Measurements from ENCODE around the gene CCDC73. TPM values are rescaled to one million over a fixed set of nuclear protein-coding genes. Genes with fewer than 3 reads are reported as not detected.

Gene CCDC73
- total and polyA plus RNA-seq, 2 of the 4 experiments (the other 2 are of a cell fraction) = not detected

DNA sequence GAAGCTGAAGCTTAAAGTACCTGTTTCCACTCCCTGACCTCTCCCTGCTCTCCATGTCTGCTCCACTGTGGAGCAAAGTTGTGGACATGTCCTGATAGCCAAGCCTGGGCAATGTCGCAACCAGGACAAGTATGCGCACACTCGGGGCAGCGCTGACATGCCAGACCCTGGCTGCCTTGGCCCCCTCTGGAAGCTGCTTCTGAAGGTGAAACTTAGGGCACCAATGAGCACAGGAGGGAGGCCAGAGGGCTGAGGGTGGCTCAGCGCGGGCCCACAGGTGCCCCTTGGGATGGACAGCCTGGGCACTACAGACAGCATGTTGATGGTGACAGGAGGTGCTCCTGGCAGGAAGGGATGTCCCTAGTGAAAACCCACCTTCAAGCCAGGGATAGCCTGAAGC is 90.2 kb downstream of the CCDC73 start:
- no peak overlapping the region for H3K9ac ChIP-seq (ENCODE audit: low read depth, low read length)
- no peak overlapping the region for H2AFZ ChIP-seq (replicated peaks; ENCODE audit: low read length, poor library complexity)
- TF ChIP-seq MAFK (IDR thresholded peaks at IDR 0.05; ENCODE audit: low read depth, low read length) = no peak
- no peak for TF ChIP-seq RFX5 (IDR thresholded peaks at IDR 0.05; ENCODE audit: low read depth, low read length)
- no peak for TF ChIP-seq MAZ (IDR thresholded peaks at IDR 0.05; ENCODE audit: borderline replicate concordance, low read depth, low read length)
- no peak for TF ChIP-seq NFE2L2 (IDR thresholded peaks at IDR 0.05; ENCODE audit: low read depth, low read length)
- TF ChIP-seq, protein P1, sequence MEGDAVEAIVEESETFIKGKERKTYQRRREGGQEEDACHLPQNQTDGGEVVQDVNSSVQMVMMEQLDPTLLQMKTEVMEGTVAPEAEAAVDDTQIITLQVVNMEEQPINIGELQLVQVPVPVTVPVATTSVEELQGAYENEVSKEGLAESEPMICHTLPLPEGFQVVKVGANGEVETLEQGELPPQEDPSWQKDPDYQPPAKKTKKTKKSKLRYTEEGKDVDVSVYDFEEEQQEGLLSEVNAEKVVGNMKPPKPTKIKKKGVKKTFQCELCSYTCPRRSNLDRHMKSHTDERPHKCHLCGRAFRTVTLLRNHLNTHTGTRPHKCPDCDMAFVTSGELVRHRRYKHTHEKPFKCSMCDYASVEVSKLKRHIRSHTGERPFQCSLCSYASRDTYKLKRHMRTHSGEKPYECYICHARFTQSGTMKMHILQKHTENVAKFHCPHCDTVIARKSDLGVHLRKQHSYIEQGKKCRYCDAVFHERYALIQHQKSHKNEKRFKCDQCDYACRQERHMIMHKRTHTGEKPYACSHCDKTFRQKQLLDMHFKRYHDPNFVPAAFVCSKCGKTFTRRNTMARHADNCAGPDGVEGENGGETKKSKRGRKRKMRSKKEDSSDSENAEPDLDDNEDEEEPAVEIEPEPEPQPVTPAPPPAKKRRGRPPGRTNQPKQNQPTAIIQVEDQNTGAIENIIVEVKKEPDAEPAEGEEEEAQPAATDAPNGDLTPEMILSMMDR (conservative IDR thresholded peaks at IDR 0.05; ENCODE audit: low read depth, low read length) = no peak
- TF ChIP-seq RAD21 (IDR thresholded peaks at IDR 0.05; ENCODE audit: low read length) = no peak
- TF ChIP-seq SMC3 (IDR thresholded peaks at IDR 0.05; ENCODE audit: low read depth, low read length) = no peak
- no peak for TF ChIP-seq CEBPB (IDR thresholded peaks at IDR 0.05; ENCODE audit: low read depth, low read length)
- TF ChIP-seq BHLHE40 (IDR thresholded peaks at IDR 0.05; ENCODE audit: low read depth, low read length) = no peak
- no peak for TF ChIP-seq POLR2A (IDR thresholded peaks at IDR 0.05; ENCODE audit: low read depth, low read length)
- no peak for TF ChIP-seq FOS (IDR thresholded peaks at IDR 0.05; ENCODE audit: low read depth, low read length)
- no peak for TF ChIP-seq MXI1 (IDR thresholded peaks at IDR 0.05; ENCODE audit: borderline replicate concordance, low read depth, low read length)
- TF ChIP-seq, protein P2, sequence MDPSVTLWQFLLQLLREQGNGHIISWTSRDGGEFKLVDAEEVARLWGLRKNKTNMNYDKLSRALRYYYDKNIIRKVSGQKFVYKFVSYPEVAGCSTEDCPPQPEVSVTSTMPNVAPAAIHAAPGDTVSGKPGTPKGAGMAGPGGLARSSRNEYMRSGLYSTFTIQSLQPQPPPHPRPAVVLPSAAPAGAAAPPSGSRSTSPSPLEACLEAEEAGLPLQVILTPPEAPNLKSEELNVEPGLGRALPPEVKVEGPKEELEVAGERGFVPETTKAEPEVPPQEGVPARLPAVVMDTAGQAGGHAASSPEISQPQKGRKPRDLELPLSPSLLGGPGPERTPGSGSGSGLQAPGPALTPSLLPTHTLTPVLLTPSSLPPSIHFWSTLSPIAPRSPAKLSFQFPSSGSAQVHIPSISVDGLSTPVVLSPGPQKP (IDR thresholded peaks at IDR 0.05; ENCODE audit: borderline replicate concordance, low read depth, low read length) = no peak
- TF ChIP-seq, protein P3, sequence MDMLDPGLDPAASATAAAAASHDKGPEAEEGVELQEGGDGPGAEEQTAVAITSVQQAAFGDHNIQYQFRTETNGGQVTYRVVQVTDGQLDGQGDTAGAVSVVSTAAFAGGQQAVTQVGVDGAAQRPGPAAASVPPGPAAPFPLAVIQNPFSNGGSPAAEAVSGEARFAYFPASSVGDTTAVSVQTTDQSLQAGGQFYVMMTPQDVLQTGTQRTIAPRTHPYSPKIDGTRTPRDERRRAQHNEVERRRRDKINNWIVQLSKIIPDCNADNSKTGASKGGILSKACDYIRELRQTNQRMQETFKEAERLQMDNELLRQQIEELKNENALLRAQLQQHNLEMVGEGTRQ (IDR thresholded peaks at IDR 0.05; ENCODE audit: low read depth, low read length) = no peak
- TF ChIP-seq RCOR1 (IDR thresholded peaks at IDR 0.05; ENCODE audit: insufficient replicate concordance, low read length) = no peak
- no peak for TF ChIP-seq CHD1 (IDR thresholded peaks at IDR 0.05; ENCODE audit: low read depth, low read length)
- H3K36me3 ChIP-seq (ENCODE audit: control insufficient read depth, insufficient read depth, low read length) = no peaks in the 10 kb centered on the region
- dilution Hi-C loops (cut with HindIII; ENCODE audit: low sequenced_read_pairs, unreplicated experiment) (no loop called here), intact Hi-C loops (cut with micrococcal nuclease) (no loop called here), in situ Hi-C loops (cut with MboI; ENCODE audit: low sequenced_read_pairs) (no loop called here)
- H2BK15ac ChIP-seq (ENCODE audit: low read depth, low read length) = no peak overlapping the region
- H3K56ac ChIP-seq (ENCODE audit: extremely low read depth, insufficient read depth, low read length) = no peak overlapping the region
- H4K5ac ChIP-seq (ENCODE audit: low read depth, low read length) = no peak overlapping the region
- no peak overlapping the region for H4K91ac ChIP-seq (ENCODE audit: insufficient read depth, low read depth, low read length)
- no TSS peak for BruUV-seq (replicated peaks)
- no peak overlapping the region for H2AK9ac ChIP-seq (replicated peaks; ENCODE audit: low read depth, low read length, poor library complexity)
- no peak overlapping the region for H2AK5ac ChIP-seq (ENCODE audit: low read depth, low read length)
- H4K20me1 ChIP-seq (ENCODE audit: insufficient read depth, low read length) = no peaks in the 10 kb centered on the region
- no peak overlapping the region for H2BK20ac ChIP-seq (ENCODE audit: low read depth, low read length)
- no peaks in the 10 kb centered on the region for H3K4me1 ChIP-seq (ENCODE audit: control insufficient read depth, insufficient read depth, low read length)
- no peaks in the 10 kb centered on the region for H3K79me1 ChIP-seq (ENCODE audit: low read depth in 1 of 2, low read length in 2 of 2)
- 0 out of 2 replicates have a peak, but pooled peaks cover 2% of the 10 kb centered on the region for H3K9me3 ChIP-seq (ENCODE audit: control insufficient read depth, insufficient read depth, low read length)
- H3K4me3 ChIP-seq (ENCODE audit: insufficient read depth, low read depth, low read length) = no peak overlapping the region
- H4K8ac ChIP-seq (ENCODE audit: low read depth in 2 of 2, low read length in 2 of 2) = no peak overlapping the region
- H2BK120ac ChIP-seq (ENCODE audit: low read depth, low read length) = no peak overlapping the region
- H2BK5ac ChIP-seq (ENCODE audit: low read depth, low read length, poor library complexity, severe bottlenecking) = no peak overlapping the region
- H3K27me3 ChIP-seq (ENCODE audit: control insufficient read depth, insufficient read depth, low read length) = no peaks in the 10 kb centered on the region; the same call in none of the 2 replicates
- no peak overlapping the region for H3K27ac ChIP-seq (ENCODE audit: insufficient read depth, low read length)
- WGBS, 2 experiments (ENCODE audit: extremely low coverage in 2 of 2, insufficient read length in 1 of 2) = 100% methylated on average over 3 of the region's 6 CpGs; no CpG with 5 or more reads in 1 of the 2 experiments
- no peaks in the 10 kb centered on the region for H3K9me1 ChIP-seq (ENCODE audit: insufficient read depth, low read length)
- no peak overlapping the region for H3K23ac ChIP-seq (ENCODE audit: low read depth, low read length)
- ATAC-seq (ENCODE audit: low read depth) (no peak), DNase-seq (no peak)
- POLR2A ChIA-PET (ENCODE audit: unreplicated experiment) = no interaction called here
- H3K18ac ChIP-seq (ENCODE audit: low read depth, low read length) = no peak overlapping the region
- H3K14ac ChIP-seq (replicated peaks; ENCODE audit: low read depth, low read length) = no peak overlapping the region
- H3K4ac ChIP-seq (ENCODE audit: low read depth, low read length) = no peak overlapping the region
- no peak overlapping the region for H3K4me2 ChIP-seq (ENCODE audit: low read depth, low read length)
- CTCF ChIA-PET = no interaction called here
